ENCODE data around the gene PLBD2.
A peak's percentile ranks its signal among the peaks of the same experiment; 100 is the strongest.

GRCh38 chr12:113310489-113310888, 47.9 kb upstream of the PLBD2 start:
- TF ChIP-seq CTCF (conservative IDR thresholded peaks at IDR 0.05; ENCODE audit: low read depth, low read length) (peak; percentile 41; the same call in 1 of the 2 replicates), EZH2 (IDR thresholded peaks at IDR 0.05; ENCODE audit: borderline replicate concordance, low read depth, low read length, poor library complexity, severe bottlenecking) (no peak)

Data from A673 (cell line).